ENCODE measurements around the gene NTM.

DNA sequence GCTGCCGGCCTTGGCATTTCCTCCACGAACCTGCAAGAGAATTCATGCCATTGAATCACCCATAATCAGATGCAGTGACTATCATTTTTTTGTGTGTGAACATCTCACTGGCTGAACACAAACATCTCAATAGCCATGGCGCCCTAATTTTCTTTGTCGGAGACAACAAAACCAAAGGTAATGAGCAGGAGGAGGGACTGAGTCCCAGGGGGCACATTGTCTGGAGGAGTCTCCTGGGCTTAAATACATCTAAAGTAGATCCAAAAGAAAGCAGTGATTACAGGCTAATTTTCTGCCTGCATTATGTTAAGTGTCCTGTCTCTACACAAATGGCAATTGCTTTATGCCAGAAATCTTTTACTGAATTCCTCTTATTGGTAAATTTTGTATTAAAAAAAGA lies 113.5 kb downstream of the NTM start:
- TF ChIP-seq CTCF (IDR thresholded peaks at IDR 0.05) (no peak), POLR2A (IDR thresholded peaks at IDR 0.05) (no peak)

Measured in Peyer's patch (tissue), 4 donors.